ENCODE results near the gene NUAK2.

NUAK2 gene

DNA sequence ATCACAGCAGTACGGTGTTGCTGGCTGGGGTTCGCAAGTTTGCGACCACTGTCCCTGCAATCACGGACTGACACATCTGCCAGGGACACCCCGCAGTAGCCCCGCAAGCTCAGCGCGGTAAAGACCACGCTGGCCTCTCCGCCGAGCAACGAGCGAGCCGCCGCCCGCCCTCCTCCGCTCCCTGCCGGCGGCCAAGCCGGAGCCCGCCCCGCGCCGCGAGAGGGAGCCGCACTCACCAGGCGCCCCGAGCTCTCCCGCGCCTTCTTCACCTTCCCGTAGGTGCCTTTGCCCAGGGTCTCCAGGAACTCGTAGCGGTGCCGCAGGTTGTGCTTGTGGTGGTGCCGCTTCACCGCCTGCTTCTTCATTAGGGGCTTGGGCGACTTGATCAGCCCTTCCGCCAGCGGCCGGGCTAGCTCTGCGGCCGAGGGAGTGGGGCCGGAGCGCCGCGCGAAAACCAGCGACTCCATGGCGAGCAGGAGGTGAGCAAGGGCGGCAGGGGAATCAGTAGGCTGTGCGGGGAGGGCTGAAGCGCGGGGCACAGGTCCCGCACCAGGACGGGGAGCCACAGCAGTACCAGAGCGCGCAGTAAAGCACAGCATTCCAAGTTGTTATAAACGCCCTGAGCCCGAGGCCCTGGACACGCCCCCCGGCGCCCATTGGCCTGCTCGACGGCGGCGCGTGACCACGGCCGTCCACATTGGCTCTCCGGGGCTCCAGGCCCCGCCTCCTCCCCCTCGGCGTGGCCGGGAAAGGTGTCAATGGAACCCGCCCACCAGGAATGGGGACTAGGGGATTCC, at the start of gene NUAK2 (continued):
- TF ChIP-seq, protein P1, sequence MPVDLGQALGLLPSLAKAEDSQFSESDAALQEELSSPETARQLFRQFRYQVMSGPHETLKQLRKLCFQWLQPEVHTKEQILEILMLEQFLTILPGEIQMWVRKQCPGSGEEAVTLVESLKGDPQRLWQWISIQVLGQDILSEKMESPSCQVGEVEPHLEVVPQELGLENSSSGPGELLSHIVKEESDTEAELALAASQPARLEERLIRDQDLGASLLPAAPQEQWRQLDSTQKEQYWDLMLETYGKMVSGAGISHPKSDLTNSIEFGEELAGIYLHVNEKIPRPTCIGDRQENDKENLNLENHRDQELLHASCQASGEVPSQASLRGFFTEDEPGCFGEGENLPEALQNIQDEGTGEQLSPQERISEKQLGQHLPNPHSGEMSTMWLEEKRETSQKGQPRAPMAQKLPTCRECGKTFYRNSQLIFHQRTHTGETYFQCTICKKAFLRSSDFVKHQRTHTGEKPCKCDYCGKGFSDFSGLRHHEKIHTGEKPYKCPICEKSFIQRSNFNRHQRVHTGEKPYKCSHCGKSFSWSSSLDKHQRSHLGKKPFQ (tag by site-specific recombination; IDR thresholded peaks at IDR 0.05) = no peak
- TF ChIP-seq ZNF660 (tag by site-specific recombination; IDR thresholded peaks at IDR 0.05) = no peak
- TF ChIP-seq ZNF174 (tag by site-specific recombination; IDR thresholded peaks at IDR 0.05) = no peak
- TF ChIP-seq TCF7L2 (IDR thresholded peaks at IDR 0.05; ENCODE audit: borderline replicate concordance, low read depth, low read length) = no peak
- no peak for TF ChIP-seq EGR2 (tag by site-specific recombination; IDR thresholded peaks at IDR 0.05; ENCODE audit: low read depth)
- TF ChIP-seq, protein P2, sequence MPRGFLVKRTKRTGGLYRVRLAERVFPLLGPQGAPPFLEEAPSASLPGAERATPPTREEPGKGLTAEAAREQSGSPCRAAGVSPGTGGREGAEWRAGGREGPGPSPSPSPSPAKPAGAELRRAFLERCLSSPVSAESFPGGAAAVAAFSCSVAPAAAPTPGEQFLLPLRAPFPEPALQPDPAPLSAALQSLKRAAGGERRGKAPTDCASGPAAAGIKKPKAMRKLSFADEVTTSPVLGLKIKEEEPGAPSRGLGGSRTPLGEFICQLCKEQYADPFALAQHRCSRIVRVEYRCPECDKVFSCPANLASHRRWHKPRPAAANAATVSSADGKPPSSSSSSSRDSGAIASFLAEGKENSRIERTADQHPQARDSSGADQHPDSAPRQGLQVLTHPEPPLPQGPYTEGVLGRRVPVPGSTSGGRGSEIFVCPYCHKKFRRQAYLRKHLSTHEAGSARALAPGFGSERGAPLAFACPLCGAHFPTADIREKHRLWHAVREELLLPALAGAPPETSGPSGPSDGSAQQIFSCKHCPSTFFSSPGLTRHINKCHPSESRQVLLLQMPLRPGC (tag by site-specific recombination; IDR thresholded peaks at IDR 0.05) = no peak
- no peak for TF ChIP-seq ZNF776 (tag by site-specific recombination; IDR thresholded peaks at IDR 0.05; ENCODE audit: borderline replicate concordance)
- TF ChIP-seq ZNF654 (tag by site-specific recombination; IDR thresholded peaks at IDR 0.05; ENCODE audit: low read depth) = no peak
- no peak for TF ChIP-seq ZNF623 (tag by site-specific recombination; IDR thresholded peaks at IDR 0.05)
- no peak for TF ChIP-seq ZBTB7A (tag by site-specific recombination; IDR thresholded peaks at IDR 0.05; ENCODE audit: low read depth)
- TF ChIP-seq ZNF561 (tag by site-specific recombination; IDR thresholded peaks at IDR 0.05; ENCODE audit: borderline replicate concordance) = no peak
- TF ChIP-seq SCRT1 (tag by site-specific recombination; IDR thresholded peaks at IDR 0.05; ENCODE audit: borderline replicate concordance) = no peak
- no peak for TF ChIP-seq ZNF560 (tag by site-specific recombination; IDR thresholded peaks at IDR 0.05; ENCODE audit: borderline replicate concordance)
- no peak for TF ChIP-seq ZNF140 (tag by site-specific recombination; IDR thresholded peaks at IDR 0.05)
- TF ChIP-seq ZFP37 (tag by site-specific recombination; IDR thresholded peaks at IDR 0.05) = no peak
- TF ChIP-seq ZNF48 (tag by site-specific recombination; IDR thresholded peaks at IDR 0.05) = no peak
- no peak for TF ChIP-seq GFI1B (tag by site-specific recombination; IDR thresholded peaks at IDR 0.05)
- TF ChIP-seq ZNF221 (tag by site-specific recombination; IDR thresholded peaks at IDR 0.05; ENCODE audit: borderline replicate concordance) = no peak
- no peak for TF ChIP-seq ZNF292 (tag by site-specific recombination; IDR thresholded peaks at IDR 0.05; ENCODE audit: borderline replicate concordance, low read depth)
- no peak for TF ChIP-seq ZNF571 (tag by site-specific recombination; IDR thresholded peaks at IDR 0.05)
- no peak for TF ChIP-seq ZNF391 (tag by site-specific recombination; IDR thresholded peaks at IDR 0.05; ENCODE audit: borderline replicate concordance, low read depth)
- no peak for TF ChIP-seq ZNF302 (tag by site-specific recombination; IDR thresholded peaks at IDR 0.05; ENCODE audit: low read depth)
- TF ChIP-seq HOXC10 (CRISPR knock-in tag; IDR thresholded peaks at IDR 0.05) = 0 out of 2 replicates have a peak, but pooled peaks have one; percentile 55
- no peak for TF ChIP-seq ZNF146 (tag by site-specific recombination; IDR thresholded peaks at IDR 0.05)
- TF ChIP-seq HIC1 (tag by site-specific recombination; IDR thresholded peaks at IDR 0.05) = no peak
- TF ChIP-seq ZNF2 (tag by site-specific recombination; IDR thresholded peaks at IDR 0.05) = peak; percentile 74; the same call in 1 of the 2 replicates
- TF ChIP-seq, protein P3, sequence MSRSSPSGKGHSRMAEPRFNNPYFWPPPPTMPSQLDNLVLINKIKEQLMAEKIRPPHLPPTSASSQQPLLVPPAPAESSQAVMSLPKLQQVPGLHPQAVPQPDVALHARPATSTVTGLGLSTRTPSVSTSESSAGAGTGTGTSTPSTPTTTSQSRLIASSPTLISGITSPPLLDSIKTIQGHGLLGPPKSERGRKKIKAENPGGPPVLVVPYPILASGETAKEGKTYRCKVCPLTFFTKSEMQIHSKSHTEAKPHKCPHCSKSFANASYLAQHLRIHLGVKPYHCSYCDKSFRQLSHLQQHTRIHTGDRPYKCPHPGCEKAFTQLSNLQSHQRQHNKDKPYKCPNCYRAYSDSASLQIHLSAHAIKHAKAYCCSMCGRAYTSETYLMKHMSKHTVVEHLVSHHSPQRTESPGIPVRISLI (tag by site-specific recombination; IDR thresholded peaks at IDR 0.05) = no peak
- TF ChIP-seq OSR2 (tag by site-specific recombination; IDR thresholded peaks at IDR 0.05) = no peak
- no peak for TF ChIP-seq ZNF211 (tag by site-specific recombination; IDR thresholded peaks at IDR 0.05; ENCODE audit: low read depth)
- no peak for TF ChIP-seq PRDM1 (tag by site-specific recombination; IDR thresholded peaks at IDR 0.05)
- no peak for TF ChIP-seq ZNF473 (tag by site-specific recombination; IDR thresholded peaks at IDR 0.05)
- TF ChIP-seq ZBTB48 (tag by site-specific recombination; IDR thresholded peaks at IDR 0.05) = peak; percentile 79
- no peak for TF ChIP-seq YY1 (tag by site-specific recombination; IDR thresholded peaks at IDR 0.05)
- TF ChIP-seq ZNF175 (tag by site-specific recombination; IDR thresholded peaks at IDR 0.05) = no peak
- no peak for TF ChIP-seq ZSCAN16 (tag by site-specific recombination; IDR thresholded peaks at IDR 0.05)
